Stromal cell of bone marrow (primary cell): ENCODE data around the gene PEAR1.

Experiments
- DNase-seq: peaks from one replicate; pipeline ENCODE4 v3.0.0-alpha.2; 2012; ENCODE audit warnings: low read depth

Gene PEAR1, protein sequence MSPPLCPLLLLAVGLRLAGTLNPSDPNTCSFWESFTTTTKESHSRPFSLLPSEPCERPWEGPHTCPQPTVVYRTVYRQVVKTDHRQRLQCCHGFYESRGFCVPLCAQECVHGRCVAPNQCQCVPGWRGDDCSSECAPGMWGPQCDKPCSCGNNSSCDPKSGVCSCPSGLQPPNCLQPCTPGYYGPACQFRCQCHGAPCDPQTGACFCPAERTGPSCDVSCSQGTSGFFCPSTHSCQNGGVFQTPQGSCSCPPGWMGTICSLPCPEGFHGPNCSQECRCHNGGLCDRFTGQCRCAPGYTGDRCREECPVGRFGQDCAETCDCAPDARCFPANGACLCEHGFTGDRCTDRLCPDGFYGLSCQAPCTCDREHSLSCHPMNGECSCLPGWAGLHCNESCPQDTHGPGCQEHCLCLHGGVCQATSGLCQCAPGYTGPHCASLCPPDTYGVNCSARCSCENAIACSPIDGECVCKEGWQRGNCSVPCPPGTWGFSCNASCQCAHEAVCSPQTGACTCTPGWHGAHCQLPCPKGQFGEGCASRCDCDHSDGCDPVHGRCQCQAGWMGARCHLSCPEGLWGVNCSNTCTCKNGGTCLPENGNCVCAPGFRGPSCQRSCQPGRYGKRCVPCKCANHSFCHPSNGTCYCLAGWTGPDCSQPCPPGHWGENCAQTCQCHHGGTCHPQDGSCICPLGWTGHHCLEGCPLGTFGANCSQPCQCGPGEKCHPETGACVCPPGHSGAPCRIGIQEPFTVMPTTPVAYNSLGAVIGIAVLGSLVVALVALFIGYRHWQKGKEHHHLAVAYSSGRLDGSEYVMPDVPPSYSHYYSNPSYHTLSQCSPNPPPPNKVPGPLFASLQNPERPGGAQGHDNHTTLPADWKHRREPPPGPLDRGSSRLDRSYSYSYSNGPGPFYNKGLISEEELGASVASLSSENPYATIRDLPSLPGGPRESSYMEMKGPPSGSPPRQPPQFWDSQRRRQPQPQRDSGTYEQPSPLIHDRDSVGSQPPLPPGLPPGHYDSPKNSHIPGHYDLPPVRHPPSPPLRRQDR

DNA sequence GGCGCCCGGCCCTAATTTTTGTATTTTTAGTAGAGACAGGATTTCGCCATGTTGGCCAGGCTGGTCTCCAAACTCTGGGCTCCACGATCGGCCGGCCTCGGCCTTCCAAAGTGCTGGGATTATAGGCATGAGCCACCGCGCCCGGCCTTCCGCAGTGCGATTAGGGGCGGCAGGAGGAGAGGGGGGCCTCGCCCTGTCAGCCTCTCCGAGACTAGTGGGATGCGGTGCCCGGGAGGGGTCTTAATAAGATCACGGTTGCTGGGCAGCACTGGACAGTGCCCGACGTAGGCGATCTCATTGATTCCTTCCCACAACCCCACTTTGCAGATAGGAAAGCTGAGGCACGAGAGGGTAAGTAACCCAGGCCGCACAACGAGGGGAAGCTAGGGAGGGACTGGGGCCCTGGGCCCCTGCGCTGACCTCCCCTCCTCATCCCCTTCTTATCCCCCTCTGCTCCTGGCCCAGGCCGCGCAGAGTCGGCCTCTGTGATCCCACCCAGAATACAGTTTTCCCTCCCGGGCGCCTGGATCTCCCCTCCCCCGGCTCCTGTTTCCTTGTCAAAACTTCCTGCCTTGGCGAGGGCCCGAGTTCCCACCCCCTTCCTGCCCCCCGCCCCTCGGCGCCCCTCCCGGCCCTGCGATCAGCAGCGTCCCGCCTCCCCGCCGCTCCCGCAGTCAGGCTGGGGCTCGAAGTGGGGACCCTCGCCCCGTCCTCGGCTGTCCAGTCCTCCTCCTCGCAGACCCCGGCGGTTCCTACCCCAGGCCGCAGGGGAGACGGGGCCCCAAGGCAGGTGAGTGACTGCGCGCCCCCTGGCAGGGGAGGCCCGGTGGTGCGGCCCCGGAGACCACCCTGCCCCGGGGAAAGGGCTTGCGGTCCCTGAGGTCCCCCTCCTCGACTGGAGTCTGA lies at the start of gene PEAR1:
Gene PEAR1, plus strand, starts transcription at position 671 of the 906 bp plus-strand sequence. CDS start 10,209 bp downstream, outside the sequence.
- DNase-seq: no peak

DNA sequence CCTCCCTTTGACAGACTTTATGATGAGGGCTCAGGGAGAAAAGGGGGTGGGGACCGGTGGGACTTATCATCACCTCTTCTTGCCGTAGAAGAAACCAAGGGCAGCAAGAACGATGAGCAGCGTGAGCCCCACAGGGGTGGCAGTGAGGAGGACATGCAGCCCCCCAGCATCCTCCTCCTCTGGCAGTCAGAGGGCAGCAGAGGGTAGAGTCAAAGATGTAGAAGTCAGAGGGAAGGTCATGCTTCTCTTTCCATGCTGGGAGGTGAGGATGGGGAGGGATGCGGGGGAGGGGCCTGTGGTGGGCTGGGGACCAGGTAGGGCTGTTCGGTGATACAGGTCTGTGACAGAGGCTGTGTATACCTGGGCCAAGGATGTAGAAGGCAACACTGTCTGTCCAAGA lies 49.4 kb upstream of the PEAR1 start:
- DNase-seq: no peak

DNA sequence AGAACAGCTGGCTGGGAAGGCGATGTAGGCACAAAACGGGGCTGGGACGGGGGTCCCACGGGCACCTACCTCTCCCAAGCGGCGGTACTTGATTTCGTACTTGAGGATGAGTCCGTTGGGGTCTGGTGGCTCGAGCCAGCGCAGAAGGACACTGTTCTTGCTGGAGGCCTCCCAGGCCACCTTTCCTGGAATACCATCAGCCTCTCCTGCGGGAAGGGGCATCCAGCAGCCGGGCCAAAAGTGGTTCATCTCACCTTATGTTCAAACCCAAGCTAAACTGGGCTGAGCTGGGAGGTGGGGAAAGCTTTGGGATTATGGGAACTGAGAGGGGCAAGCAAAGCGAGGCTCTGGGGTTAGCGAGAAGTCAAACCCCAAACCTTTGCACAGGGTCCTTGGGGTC lies 48.9 kb upstream of the PEAR1 start:
- DNase-seq: no peak

DNA sequence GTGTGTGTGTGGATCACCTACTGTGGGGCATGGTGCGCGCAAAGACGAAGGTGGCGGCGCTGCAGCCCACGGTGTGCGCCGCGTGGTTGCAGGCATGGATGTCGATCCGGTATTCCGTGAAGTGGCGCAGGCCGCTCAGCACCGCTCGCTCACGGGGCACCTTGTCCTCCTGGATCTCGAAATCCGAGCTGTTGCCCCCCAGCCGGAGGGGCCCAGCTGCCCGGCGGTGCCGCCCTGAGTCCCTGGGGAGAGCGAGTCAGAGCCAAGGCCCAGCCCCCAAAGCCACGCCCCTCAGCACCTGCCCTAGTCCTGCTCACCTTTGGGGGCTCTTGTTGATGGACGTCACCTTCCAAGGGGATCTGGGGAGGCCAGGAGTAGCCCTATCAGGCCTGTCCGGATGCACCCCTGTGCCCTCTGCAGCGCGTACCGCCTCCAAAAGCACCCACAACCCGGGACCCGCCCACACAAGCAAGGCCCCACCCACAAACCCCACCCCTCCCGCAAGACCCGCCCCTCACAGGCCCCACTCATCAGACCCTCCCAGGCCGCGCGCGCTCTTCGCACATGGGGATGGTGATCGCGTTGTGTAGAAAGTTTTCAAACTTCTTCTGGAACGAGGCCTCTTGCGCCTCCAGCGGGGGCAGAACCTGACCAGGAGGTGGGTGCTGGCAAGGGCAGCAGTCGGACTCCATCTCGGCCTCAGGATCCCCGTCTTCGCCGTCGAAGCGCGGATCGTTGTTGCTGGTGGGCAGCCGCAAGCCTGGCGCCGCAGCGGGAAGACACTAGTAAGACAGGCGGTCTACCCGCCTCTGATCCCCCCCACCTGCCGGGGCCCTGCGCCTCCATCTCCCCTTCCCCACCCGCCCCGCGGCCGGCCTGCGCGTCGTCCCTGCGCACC lies 48.2 kb upstream of the PEAR1 start:
- no peak for DNase-seq

DNA sequence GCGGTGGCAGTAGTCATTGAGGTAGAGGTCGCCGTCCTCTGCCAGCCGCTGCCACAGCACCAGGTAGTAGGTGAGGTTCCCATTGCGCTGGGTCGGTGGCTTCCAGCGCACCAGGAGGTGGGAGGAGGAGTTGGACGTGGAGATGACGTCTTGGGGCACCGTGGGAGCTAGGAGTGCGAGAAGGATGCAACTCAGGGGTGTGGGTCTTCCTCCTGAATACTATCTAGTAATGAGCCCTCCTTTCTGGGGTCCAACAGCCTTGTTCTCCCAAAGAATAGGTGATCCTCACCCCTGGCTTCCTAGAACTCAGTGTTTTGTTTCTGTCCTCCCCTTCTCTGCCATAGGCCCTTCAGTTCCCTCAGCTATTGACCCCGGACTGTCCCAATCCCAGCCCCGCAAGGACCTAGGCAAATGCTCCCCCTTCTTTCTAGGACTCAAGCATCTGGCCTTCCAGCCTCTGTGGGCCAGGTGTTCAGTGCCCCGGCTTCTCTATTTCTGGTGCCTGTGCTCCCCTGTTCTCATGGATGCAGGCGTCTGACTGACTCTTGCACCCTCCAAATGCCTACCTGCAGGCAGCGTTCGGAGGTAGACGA lies 47.5 kb upstream of the PEAR1 start:
- no peak for DNase-seq

DNA sequence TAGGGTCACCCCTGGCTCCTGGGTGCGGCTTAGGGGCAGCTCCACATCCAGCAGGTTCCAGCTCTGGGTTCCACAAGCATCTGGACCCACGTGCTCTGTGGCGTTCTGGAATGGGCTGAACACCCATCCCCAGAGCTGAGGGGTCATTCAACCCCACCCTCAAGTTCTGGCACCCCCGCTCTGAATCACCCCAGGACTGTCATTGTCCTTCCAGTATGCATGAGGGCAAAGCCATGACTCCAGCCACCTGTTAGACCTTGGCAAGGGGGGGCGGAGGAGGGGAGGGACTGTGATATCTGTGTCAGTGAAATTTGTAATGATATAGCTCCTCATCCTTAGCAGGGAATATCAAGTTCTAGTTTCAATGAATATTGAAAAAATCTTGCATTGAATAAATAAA lies 46.9 kb upstream of the PEAR1 start:
- no peak for DNase-seq

DNA sequence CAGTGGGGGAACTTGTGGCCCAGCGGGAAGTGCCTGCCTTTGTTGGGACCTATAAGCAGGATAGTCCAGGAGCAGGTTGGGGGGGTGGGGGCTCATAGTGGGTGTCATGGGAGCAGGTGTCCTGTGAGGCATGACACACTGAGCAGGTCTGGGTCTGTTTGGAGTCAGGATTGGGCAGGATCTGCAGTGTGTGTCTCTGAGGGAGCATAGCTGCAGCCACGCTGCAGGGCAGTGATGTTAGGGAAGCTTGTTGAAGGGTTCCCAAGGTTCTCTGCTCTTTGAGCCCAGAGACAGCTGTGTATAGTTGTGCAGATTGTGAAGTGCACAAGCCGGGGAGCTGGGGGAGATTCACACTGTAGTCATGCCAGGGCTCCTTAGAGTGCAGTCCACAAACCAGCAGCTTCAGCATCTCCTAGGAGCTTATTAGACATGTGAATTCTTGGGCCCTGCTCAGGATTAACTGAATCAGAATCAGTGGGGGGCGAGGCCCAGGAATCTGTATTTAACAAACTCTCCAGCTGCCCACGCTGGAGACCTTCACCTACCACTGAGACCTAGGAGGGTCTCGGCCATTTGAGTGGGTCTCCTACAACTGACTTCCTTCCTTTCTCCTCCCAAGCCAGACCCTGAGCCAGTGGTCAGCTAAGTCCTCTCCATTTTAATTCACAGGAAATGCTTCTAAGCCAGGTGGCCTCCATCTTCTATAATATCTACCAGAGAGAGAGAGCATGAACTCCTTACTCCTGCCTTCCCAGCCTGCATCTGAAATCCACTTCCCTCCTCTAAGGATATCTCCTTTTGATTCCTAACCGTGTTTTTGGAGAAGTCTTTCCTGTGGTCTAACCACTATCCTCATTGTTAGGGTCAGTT lies 45.7 kb upstream of the PEAR1 start:
- no peak for DNase-seq

DNA sequence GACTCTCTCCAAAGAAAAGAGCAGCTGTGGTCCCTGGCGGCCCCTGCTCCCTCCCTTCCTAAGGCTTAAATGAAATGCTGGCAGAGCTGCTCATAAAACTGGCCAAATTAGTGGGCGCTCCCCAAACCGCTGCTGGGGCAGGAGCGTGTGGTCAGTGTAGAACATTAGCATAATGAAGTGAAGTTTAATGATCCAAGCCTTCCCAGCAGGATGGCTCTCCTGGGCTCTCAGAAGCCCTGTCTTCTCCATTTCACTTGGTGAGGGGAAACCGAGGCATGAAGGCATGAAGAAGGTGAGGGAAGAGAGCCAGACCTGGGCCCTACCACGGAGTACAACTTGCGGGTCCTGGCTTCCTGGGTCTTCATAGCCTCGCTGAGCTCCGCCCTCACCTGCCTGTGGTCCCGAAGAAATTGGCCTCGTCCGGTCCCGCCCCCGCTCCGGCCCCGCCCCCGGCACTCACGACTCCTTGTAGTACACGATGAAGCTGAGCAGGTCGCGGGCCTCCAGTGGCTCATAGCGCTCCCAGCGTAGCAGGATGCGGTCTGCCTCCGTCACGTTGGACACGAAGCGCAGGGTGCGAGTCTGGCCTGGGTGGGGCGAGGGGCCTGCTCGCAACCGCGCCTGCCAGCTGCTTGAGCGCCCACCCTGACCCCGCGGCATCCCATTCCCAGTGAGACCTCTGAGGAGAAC lies 44.9 kb upstream of the PEAR1 start:
- no peak for DNase-seq

DNA sequence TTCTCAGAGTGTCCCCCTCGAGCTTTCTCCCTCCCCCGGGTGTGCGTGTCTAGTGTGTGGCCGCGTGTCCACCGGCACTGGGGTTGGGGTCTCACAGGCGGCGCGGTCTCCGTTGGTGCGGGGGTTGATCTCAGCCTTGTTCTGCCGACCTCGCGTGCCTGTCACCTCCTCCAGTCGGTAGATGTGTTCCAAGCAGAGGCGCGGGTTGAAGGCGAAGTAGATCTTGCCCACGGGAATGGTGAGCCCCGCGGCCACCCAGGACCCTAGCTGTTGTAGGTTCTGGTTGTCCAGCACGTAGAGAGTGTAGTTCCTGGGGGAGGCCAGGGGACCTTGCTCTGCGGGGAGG lies 44.4 kb upstream of the PEAR1 start:
- no peak for DNase-seq

DNA sequence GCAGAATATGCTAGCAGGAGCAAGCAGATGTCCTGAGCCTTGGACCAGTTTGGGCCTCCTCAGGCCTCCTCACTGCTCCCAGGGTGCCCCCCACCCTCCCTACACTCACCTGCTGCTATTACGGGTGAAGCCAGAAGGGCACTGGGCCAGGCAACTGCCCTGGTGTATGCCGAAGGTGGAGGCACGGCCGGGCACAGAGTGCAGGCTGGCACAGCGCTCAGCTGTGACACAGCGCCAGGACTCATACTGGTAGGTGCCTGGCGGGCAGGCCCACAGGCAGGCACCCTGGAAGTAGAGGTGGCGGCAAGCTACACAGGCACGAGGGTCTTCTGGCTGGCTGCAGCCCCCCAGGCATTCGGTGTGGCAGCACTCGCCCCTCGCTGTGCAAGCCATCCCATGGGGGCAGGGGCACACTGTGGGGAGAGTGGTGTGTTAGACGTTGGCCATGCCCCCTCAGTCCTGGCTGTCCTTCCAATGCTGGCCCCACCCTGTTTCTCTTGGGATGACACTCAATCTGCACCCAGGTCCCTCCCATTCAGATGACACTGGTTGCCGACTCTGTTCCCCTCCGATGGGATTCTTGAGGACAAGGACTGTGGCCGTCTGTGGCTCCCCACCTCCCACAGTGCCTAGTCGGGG lies 41.6 kb upstream of the PEAR1 start:
- DNase-seq: no peak

DNA sequence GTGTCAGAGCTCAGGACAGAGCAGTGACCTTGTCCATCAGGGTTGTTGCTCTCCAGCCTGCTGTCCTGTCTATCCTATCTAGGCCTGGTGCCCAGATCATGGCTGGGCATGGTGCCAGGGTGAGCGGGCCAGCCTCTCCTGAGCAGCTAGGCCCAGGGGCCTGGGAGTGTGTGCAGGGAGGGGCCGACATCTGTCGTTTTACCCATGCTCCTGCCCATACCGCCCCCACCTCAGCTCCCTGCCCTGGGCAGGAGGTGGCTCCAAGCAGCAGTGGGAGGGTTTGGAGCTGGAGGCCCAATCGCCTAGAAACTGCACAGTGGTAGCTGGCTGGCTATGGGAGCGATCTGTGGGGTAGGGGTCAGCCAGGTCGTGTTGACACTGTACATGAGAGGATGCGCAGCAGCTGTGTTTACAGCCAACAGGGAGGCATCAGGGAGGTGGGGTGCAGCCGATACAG lies 41.1 kb upstream of the PEAR1 start:
- no peak for DNase-seq

DNA sequence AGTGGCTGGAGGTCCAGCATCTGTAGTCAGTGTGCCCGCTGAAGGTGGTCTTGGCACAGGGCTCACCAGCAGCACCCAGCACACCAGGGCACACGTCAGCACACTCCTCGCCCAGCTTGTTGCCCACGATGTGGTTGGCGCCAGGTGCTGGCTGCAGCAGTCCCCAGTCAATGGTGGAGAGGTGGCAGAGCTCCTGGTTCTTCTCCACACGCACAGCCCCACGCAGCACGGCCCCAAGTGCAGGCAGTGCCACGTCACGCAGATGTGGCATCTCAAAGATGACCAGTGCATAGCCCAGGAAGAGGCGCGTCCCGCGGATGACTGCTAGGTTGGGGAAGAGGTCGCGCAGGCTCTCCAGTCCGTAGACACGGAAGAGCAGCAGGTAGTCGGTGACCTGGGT lies 39.8 kb upstream of the PEAR1 start:
- DNase-seq: no peak

DNA sequence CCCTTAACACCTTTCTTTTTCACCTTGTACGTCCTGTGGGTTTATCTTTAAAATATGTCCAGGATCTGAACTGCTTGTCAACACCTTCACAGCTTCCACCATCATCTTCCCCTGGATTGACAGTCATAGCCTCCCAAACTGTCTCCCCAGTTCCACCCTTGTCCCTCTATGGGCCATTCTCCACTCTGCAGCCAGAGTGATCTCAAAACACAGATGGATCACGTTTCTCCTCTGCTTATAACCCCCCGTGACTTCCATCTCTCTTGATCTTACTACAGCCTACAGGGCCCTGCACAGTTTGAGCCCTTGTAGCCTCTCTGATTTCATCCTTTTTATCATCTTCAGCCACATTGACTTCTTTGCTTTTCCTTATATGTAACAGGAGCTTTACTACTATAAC lies 38.9 kb upstream of the PEAR1 start:
- DNase-seq: no peak

DNA sequence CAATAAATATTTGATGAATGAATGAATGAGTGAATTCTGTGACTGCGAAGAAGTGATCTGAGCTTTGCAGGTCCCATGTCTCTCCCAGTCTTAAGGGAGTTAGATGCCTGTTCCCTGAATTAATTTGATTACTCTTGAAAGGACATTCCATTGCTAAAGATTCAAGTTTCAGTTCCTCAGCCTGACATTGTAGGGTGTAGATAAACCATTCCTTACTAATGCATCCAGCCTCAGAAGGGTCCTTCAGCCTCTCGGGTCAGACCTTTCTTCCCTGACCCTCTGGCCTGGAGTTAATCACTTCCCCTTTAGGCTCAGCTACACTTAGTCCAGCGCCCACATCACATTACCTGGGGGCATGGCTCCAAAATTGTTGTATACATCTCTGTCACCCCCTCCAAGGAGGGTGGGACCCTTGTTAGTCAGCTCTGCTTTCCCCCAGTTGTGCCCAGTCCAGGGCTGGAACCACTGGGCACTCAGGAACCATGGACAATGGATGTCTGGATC lies 37.2 kb upstream of the PEAR1 start:
- no peak for DNase-seq

DNA sequence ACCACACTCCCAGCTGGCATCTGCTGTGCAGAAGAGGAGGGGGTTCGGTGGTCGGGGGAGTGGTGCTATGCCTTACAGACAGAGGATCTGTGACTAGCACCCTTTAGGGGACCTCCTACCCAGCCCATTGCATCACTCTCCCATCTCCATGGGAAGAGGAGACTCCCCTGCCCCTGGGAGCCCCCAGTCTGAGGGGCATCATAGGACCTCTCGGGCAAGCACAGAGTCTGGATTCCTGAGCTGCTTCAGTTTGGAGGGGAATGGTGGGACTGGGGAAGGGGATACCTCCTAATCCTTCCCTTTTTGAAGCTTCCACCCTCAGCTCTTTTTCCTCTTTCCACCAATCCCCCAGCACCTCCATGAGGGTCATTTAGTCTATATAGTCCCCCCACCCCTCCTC lies 36.0 kb upstream of the PEAR1 start:
- DNase-seq: no peak

DNA sequence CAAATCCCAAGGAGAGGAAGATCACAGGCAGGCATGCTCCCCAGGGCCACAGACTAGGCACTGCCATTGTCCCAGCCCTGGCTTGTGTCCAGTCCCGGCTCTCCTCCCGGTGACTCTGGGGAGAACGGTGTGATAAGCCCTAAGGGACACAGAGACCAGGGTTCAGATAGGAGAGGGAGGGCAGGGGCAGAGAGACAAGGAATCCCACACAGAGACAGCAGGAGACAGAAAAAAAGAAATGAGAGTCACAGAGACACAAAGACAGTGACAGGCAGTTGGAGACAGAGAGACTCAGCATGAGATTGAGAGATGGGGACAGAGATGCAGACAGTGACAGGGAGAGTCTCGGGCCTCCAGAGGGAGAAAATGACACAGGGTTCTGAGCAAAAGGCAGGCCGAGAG lies 35.0 kb upstream of the PEAR1 start:
- no peak for DNase-seq

DNA sequence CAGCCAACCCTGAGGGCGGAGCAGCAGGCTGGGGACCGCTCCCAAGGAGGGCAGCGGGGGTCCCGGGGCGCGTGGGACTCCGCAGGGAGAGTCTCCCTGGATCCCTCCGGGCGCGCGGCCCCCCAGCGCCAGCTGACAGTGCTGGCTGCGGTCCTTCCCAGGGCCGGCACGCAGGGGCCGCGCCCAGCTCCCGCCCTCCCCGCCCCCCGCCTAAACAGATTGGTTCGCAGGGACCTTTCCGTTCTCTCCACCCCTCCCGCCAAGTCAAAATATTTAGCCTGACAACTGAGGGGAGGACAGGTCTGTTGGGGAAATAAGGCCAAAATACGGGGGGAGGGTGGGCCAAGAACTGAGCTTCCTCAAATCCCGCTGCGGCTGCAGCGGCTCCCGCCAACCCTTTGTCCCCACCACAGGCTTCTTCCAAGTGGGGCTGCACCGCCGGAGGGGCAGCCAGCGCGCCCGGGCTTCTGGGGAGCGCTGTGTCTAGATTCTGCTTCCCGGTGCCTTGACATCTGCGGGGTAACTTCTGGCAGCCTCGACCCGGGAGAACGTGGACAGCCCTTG lies 34.5 kb upstream of the PEAR1 start, which contains the start of gene INSRR:
Gene INSRR, minus strand, starts transcription at position 159 of the 564 bp plus-strand sequence. CDS start 496 bp downstream, outside the sequence.
- no peak for DNase-seq
